Ramos (cell line): ENCODE measurements around the gene CHEK2.
"Not testable (repeated sequence)": the region's sequence is repeated elsewhere in the genome, so short reads cannot be mapped to it uniquely, and the experiment has no call there.

Experiments
- in situ Hi-C: fragments of 300-500 bp; cut with MboI; formaldehyde crosslinking; loops from one replicate; pipeline ENCODE4 v1.14.3; 2022; ENCODE audit warnings: low sequenced_read_pairs; ENCODE audit not compliant: unreplicated experiment

CHEK2 gene

GRCh38 chr22:28741785-28742561, at the start of gene CHEK2, which contains the start of gene HSCB:
TSS of gene CHEK2 (minus strand) at chr22:28741820. CDS start at chr22:28734721, 7,099 bp downstream.
TSS of gene HSCB (plus strand) at chr22:28742039. CDS start at chr22:28742096, 57 bp downstream.
- in situ Hi-C loops = no loop called here

- in situ Hi-C loops = loop anchor here (5.0 kb wide), 1 partner anchor 36 kb away; no protein-coding TSS in a partner anchor
These were observed 49.5 kb upstream of the CHEK2 start for GRCh38 chr22:28791124-28791523.

GRCh38 chr22:28788601-28789000, 47.0 kb upstream of the CHEK2 start:
- in situ Hi-C loops = no loop called here

GRCh38 chr22:28783786-28784671, 42.4 kb upstream of the CHEK2 start:
- in situ Hi-C loops = no loop called here

- in situ Hi-C loops = no loop called here
These were observed 38.7 kb upstream of the CHEK2 start for GRCh38 chr22:28780296-28780695.

- in situ Hi-C loops = no loop called here
These were observed 38.2 kb upstream of the CHEK2 start for GRCh38 chr22:28779833-28780232.

- in situ Hi-C loops = no loop called here
These were observed 32.8 kb upstream of the CHEK2 start for GRCh38 chr22:28774378-28774777.

GRCh38 chr22:28773461-28773867, 31.8 kb upstream of the CHEK2 start:
- in situ Hi-C loops = no loop called here

- in situ Hi-C loops = no loop called here
These were observed 31.2 kb upstream of the CHEK2 start, which contains the start of gene CCDC117 for GRCh38 chr22:28772633-28773460. TSS of gene CCDC117 (plus strand) at chr22:28772695. CDS start at chr22:28772850, 155 bp downstream.

- in situ Hi-C loops = no loop called here
These were observed 29.7 kb upstream of the CHEK2 start for GRCh38 chr22:28771195-28771791.

- in situ Hi-C loops = no loop called here
These were observed 27.9 kb upstream of the CHEK2 start for GRCh38 chr22:28769394-28770085.

GRCh38 chr22:28768701-28769393, 27.2 kb upstream of the CHEK2 start:
- in situ Hi-C loops = no loop called here

GRCh38 chr22:28766628-28767027, 25.0 kb upstream of the CHEK2 start:
- in situ Hi-C loops = no loop called here

GRCh38 chr22:28762000-28762399, 20.4 kb upstream of the CHEK2 start:
- in situ Hi-C loops = not testable (repeated sequence)

- in situ Hi-C loops = no loop called here
These were observed 19.8 kb upstream of the CHEK2 start for GRCh38 chr22:28761449-28761755.

- in situ Hi-C loops = no loop called here
These were observed 18.4 kb upstream of the CHEK2 start for GRCh38 chr22:28759861-28760560.

GRCh38 chr22:28754512-28754911, 12.9 kb upstream of the CHEK2 start:
- in situ Hi-C loops = not testable (repeated sequence)

- in situ Hi-C loops = no loop called here
These were observed 8.9 kb upstream of the CHEK2 start for GRCh38 chr22:28750471-28750881.
